Measurements from ENCODE around the gene HMCN2. TPM values are rescaled to one million over a fixed set of nuclear protein-coding genes. Genes with fewer than 3 reads are reported as not detected.

The HMCN2 gene
- total and polyA plus RNA-seq, 8 donors: 0.31 to 3.9 (median 0.68) TPM

- Histone ChIP-seq H3K4me1 (peaks cover 8 to 9% of the 10 kb centered on the region in 2 donors), H3K4me3 (no peak overlapping the region), H3K9me3 (no peaks in the 10 kb centered on the region), H3K27me3 (peaks cover 0 to 26% of the 10 kb centered on the region in 2 donors), H3K27ac (peak overlapping the region in 1 of 2 donors; percentile 7), H3K36me3 (no peaks in the 10 kb centered on the region)
- intact Hi-C loops (cut with DNase I): no loop called here
- ATAC-seq (peak; percentile 49), DNase-seq (peak in 2 of 4 donors; percentile 59 to 72)
- TF ChIP-seq CTCF (IDR thresholded peaks at IDR 0.05): no peak
These were observed 25.0 kb downstream of the HMCN2 start for GRCh38 chr9:130290291-130291181.

GRCh38 chr9:130291474-130291873, 25.9 kb downstream of the HMCN2 start:
- ATAC-seq: no peak

GRCh38 chr9:130292106-130292505, 26.5 kb downstream of the HMCN2 start:
- peak; percentile 23 for ATAC-seq
- Histone ChIP-seq H3K27ac (no peak overlapping the region), H3K27me3 (peaks cover 0 to 26% of the 10 kb centered on the region in 2 donors), H3K9me3 (no peaks in the 10 kb centered on the region), H3K4me3 (no peak overlapping the region), H3K36me3 (no peaks in the 10 kb centered on the region), H3K4me1 (peaks cover 0 to 8% of the 10 kb centered on the region in 2 donors)
- no peak for DNase-seq
- no peak for TF ChIP-seq CTCF (IDR thresholded peaks at IDR 0.05)
- intact Hi-C loops (cut with DNase I): no loop called here

More at GRCh38 chr9:130291474-130291873, 25.9 kb downstream of the HMCN2 start:
- Histone ChIP-seq H3K4me3 (no peak overlapping the region), H3K9me3 (no peaks in the 10 kb centered on the region), H3K27ac (no peak overlapping the region), H3K27me3 (peaks cover 0 to 25% of the 10 kb centered on the region in 2 donors), H3K4me1 (peaks cover 4 to 8% of the 10 kb centered on the region in 2 donors), H3K36me3 (no peaks in the 10 kb centered on the region)
- intact Hi-C loops (cut with DNase I): no loop called here
- TF ChIP-seq CTCF (IDR thresholded peaks at IDR 0.05): no peak
- no peak for DNase-seq

GRCh38 chr9:130294664-130295063, 29.1 kb downstream of the HMCN2 start:
- intact Hi-C loops (cut with DNase I): no loop called here
- no peak overlapping the region for H3K27ac ChIP-seq
- no peak for ATAC-seq
- TF ChIP-seq CTCF (IDR thresholded peaks at IDR 0.05): no peak
- no peaks in the 10 kb centered on the region for H3K9me3 ChIP-seq
- H3K4me1 ChIP-seq: peaks cover 0 to 8% of the 10 kb centered on the region in 2 donors
- H3K27me3 ChIP-seq: peaks cover 0 to 20% of the 10 kb centered on the region in 2 donors
- no peak overlapping the region for H3K4me3 ChIP-seq
- no peaks in the 10 kb centered on the region for H3K36me3 ChIP-seq
- no peak for DNase-seq

- ATAC-seq (no peak), DNase-seq (no peak)
- no peaks in the 10 kb centered on the region for H3K36me3 ChIP-seq
- no peak overlapping the region for H3K4me3 ChIP-seq
- intact Hi-C loops (cut with DNase I): no loop called here
- no peak for TF ChIP-seq CTCF (IDR thresholded peaks at IDR 0.05)
- no peak overlapping the region for H3K27ac ChIP-seq
- peaks cover 0 to 8% of the 10 kb centered on the region in 2 donors for H3K4me1 ChIP-seq
- H3K9me3 ChIP-seq: no peaks in the 10 kb centered on the region
- peaks cover 0 to 12% of the 10 kb centered on the region in 2 donors for H3K27me3 ChIP-seq
These were observed 29.9 kb downstream of the HMCN2 start for GRCh38 chr9:130295431-130295830.

All from left lung (tissue), 10 donors.